Esophagus squamous epithelium (tissue), 5 donors: Measurements from ENCODE around the gene IER5L. TPM values are rescaled to one million over a fixed set of nuclear protein-coding genes. Genes with fewer than 3 reads are reported as not detected.
A peak's percentile ranks its signal among the peaks of the same experiment; 100 is the strongest.

Experiments used
- DNase-seq: peaks from one replicate; lab custom pipeline; 2025; lab: John Stamatoyannopoulos, UW
- H3K27ac ChIP-seq, 4 donors: fragments of 200-600 bp; sonication (generic); one replicate each; pipeline ENCODE4 v1.5.1; 2016 to 2019; ENCODE audit warnings: mild to moderate bottlenecking in 1 of 4
- H3K27me3 ChIP-seq, 4 donors: fragments of 200-600 bp; sonication (generic); 1 replicate in 3 of 4; 2 replicates in 1 of 4; pipeline versions ENCODE4 v1.5.1 to v1.6.0; 2017 to 2021; ENCODE audit warnings: antibody characterized with exemption in 1 of 4
- H3K36me3 ChIP-seq, 3 donors: fragments of 200-600 bp; sonication (generic); one replicate each; pipeline ENCODE4 v1.5.1; 2016 to 2019
- H3K4me1 ChIP-seq, 3 donors: fragments of 200-600 bp; sonication (generic); one replicate each; pipeline ENCODE4 v1.5.1; 2017 to 2019
- H3K4me3 ChIP-seq, 4 donors: fragments of 200-600 bp; sonication (generic); 1 replicate in 3 of 4; 2 replicates in 1 of 4; pipeline ENCODE4 v1.5.1; 2016 to 2019; ENCODE audit warnings: mild to moderate bottlenecking in 2 of 4, moderate library complexity in 1 of 4
- H3K9me3 ChIP-seq, 3 donors: fragments of 200-600 bp; sonication (generic); one replicate each; pipeline ENCODE4 v1.5.1; 2016 to 2019
- CTCF ChIP-seq, 6 experiments: fragments of 450-650 bp in 4 of 6; fragments of 200-600 bp in 2 of 6; sonication (generic) in 2 of 6; IDR thresholded peaks; one replicate each; pipeline ENCODE4 v1.5.1; 2016 to 2019; ENCODE audit warnings: antibody characterized with exemption in 6 of 6, mild to moderate bottlenecking in 4 of 6, moderate library complexity in 4 of 6
- POLR2A ChIP-seq, 4 donors: fragments of 450-650 bp; IDR thresholded peaks; one replicate each; pipeline ENCODE4 v1.6.1; 2017; ENCODE audit warnings: antibody characterized with exemption in 4 of 4, mild to moderate bottlenecking in 4 of 4, moderate library complexity in 3 of 4
- WGBS, 2 donors: methylation state at CpG; one replicate each; pipeline ENCODE4 v1.1.5; 2018; 5-methylcytosine and 5-hydroxymethylcytosine counted together
- intact Hi-C: fragments of 100-400 bp; cut with DNase I; formaldehyde crosslinking; loops from one replicate; pipeline ENCODE4 v1.15.0; 2022
- total RNA-seq, 4 donors: library from RNA; depleted of rRNA; stranded (reverse); fragments of >200 nt; gene quantifications; one replicate each; pipeline ENCODE4 v1.1.0, GENCODE V29; 2016
- donor health status: DM: yes; HTN: yes; CAD: no.

Gene IER5L
- total RNA-seq, 4 donors from 2014 or later, result 6.1 to 8.7 (median 7.2) TPM

GRCh38 chr9:129141066-129142041 is 36.7 kb downstream of the IER5L start:
- WGBS, 2 donors, result 8 to 15% methylated on average over 6 to 12 of the region's 13 CpGs
- no peaks in the 10 kb centered on the region for H3K27me3 ChIP-seq
- intact Hi-C loops, result loop anchor here (5.0 to 10.0 kb wide), 2 partner anchors 36 to 343 kb away; partner anchors contain the start of gene IER5L
- peak overlapping the region; percentile 97 to 99 (median 99) for H3K27ac ChIP-seq
- H3K4me3 ChIP-seq, result peak overlapping the region; percentile 29 to 63 (median 46)
- TF ChIP-seq CTCF (IDR thresholded peaks at IDR 0.05) (no peak), POLR2A (IDR thresholded peaks at IDR 0.05) (peak in 1 of 4 donors; percentile 26)
- H3K9me3 ChIP-seq, result no peaks in the 10 kb centered on the region
- DNase-seq, result no peak
- peaks cover 68 to 93% (median 76%) of the 10 kb centered on the region in 3 donors for H3K4me1 ChIP-seq
- H3K36me3 ChIP-seq, result peaks cover 8 to 61% (median 22%) of the 10 kb centered on the region in 3 donors

GRCh38 chr9:129140397-129141065 is 37.5 kb downstream of the IER5L start:
- 34% methylated on average over 2 of the region's 8 CpGs; no CpG with 5 or more reads in 1 of the 2 donors for WGBS, 2 donors
- no peak for TF ChIP-seq CTCF (IDR thresholded peaks at IDR 0.05)
- peak in 1 of 4 donors; percentile 8 for TF ChIP-seq POLR2A (IDR thresholded peaks at IDR 0.05)
- Histone ChIP-seq H3K4me1 (peaks cover 60 to 84% (median 68%) of the 10 kb centered on the region in 3 donors), H3K36me3 (peaks cover 11 to 61% (median 20%) of the 10 kb centered on the region in 3 donors), H3K4me3 (peak overlapping the region; percentile 29 to 63 (median 46)), H3K27me3 (no peaks in the 10 kb centered on the region), H3K27ac (peak overlapping the region; percentile 97 to 99 (median 99)), H3K9me3 (no peaks in the 10 kb centered on the region)
- intact Hi-C loops, result loop anchor here (5.0 to 10.0 kb wide), 2 partner anchors 37 to 344 kb away; partner anchors contain the start of gene IER5L
- DNase-seq, result no peak

- peak in 2 of 4 donors; percentile 14 to 65 for TF ChIP-seq POLR2A (IDR thresholded peaks at IDR 0.05)
- peak in 1 of 6 experiments; percentile 16 for TF ChIP-seq CTCF (IDR thresholded peaks at IDR 0.05)
- H3K9me3 ChIP-seq, result no peaks in the 10 kb centered on the region
- WGBS, 2 donors, result 0 to 1% methylated on average over 11 of the region's 11 CpGs
- intact Hi-C loops, result loop anchor here (5.0 to 10.0 kb wide), 3 partner anchors 37 to 472 kb away; partner anchors contain the start of gene IER5L
- peak overlapping the region; percentile 32 to 63 (median 46) for H3K4me3 ChIP-seq
- peak; percentile 81 for DNase-seq
- no peaks in the 10 kb centered on the region for H3K27me3 ChIP-seq
- H3K36me3 ChIP-seq, result peaks cover 13 to 61% (median 26%) of the 10 kb centered on the region in 3 donors
- H3K4me1 ChIP-seq, result peaks cover 57 to 79% (median 63%) of the 10 kb centered on the region in 3 donors
- peak overlapping the region; percentile 97 to 99 (median 99) for H3K27ac ChIP-seq
These were observed 38.1 kb downstream of the IER5L start for GRCh38 chr9:129139993-129140396.

GRCh38 chr9:129139233-129139992 is 38.6 kb downstream of the IER5L start:
- H3K36me3 ChIP-seq, result peaks cover 13 to 61% (median 28%) of the 10 kb centered on the region in 3 donors
- H3K27ac ChIP-seq, result peak overlapping the region; percentile 97 to 99 (median 99)
- H3K4me1 ChIP-seq, result peaks cover 57 to 73% (median 60%) of the 10 kb centered on the region in 3 donors
- H3K9me3 ChIP-seq, result no peaks in the 10 kb centered on the region
- peak overlapping the region; percentile 32 to 63 (median 46) for H3K4me3 ChIP-seq
- no peak for DNase-seq
- H3K27me3 ChIP-seq, result no peaks in the 10 kb centered on the region
- TF ChIP-seq POLR2A (IDR thresholded peaks at IDR 0.05) (no peak), CTCF (IDR thresholded peaks at IDR 0.05) (peak; percentile 93 to 99 (median 96))
- 0 to 3% methylated on average over 4 to 6 of the region's 13 CpGs for WGBS, 2 donors
- intact Hi-C loops, result loop anchor here (5.0 kb wide), 1 partner anchor 473 kb away; no protein-coding TSS in a partner anchor
